HG02884 (cell line): Measurements from ENCODE around the gene ACP3.

ENCODE experiments used
- ATAC-seq: cut with Tn5 transposase; IDR thresholded peaks from one replicate; pipeline ENCODE4 v1.9.1; 2021; ENCODE audit warnings: mild to moderate bottlenecking, moderate library complexity; ENCODE audit not compliant: unreplicated experiment

The ACP3 gene

GRCh38 chr3:132315851-132316250 is 1.4 kb upstream of the ACP3 start:
- no peak for ATAC-seq

- no peak for ATAC-seq
Measured at GRCh38 chr3:132318451-132318850, 1.2 kb downstream of the ACP3 start.

GRCh38 chr3:132321304-132321703 is 4.1 kb downstream of the ACP3 start:
- no peak for ATAC-seq

- ATAC-seq, result no peak
Measured at GRCh38 chr3:132325103-132325606, 7.9 kb downstream of the ACP3 start.

- ATAC-seq, result no peak
Measured at GRCh38 chr3:132325634-132326033, 8.4 kb downstream of the ACP3 start.

GRCh38 chr3:132326251-132326650 is 9.0 kb downstream of the ACP3 start:
- ATAC-seq, result no peak

- ATAC-seq, result no peak
Measured at GRCh38 chr3:132332082-132332481, 14.9 kb downstream of the ACP3 start.

- no peak for ATAC-seq
Measured at GRCh38 chr3:132332508-132332907, 15.3 kb downstream of the ACP3 start.

GRCh38 chr3:132341746-132342145 is 24.5 kb downstream of the ACP3 start:
- ATAC-seq, result no peak

- ATAC-seq, result no peak
Measured at GRCh38 chr3:132342183-132342582, 25.0 kb downstream of the ACP3 start.

- ATAC-seq, result no peak
Measured at GRCh38 chr3:132342610-132343009, 25.4 kb downstream of the ACP3 start.

- no peak for ATAC-seq
Measured at GRCh38 chr3:132343018-132343612, 25.9 kb downstream of the ACP3 start.

GRCh38 chr3:132344666-132345280 is 27.6 kb downstream of the ACP3 start:
- no peak for ATAC-seq

- ATAC-seq, result no peak
Measured at GRCh38 chr3:132346841-132347736, 29.9 kb downstream of the ACP3 start.

- no peak for ATAC-seq
Measured at GRCh38 chr3:132347811-132348210, 30.6 kb downstream of the ACP3 start.

GRCh38 chr3:132348531-132348930 is 31.3 kb downstream of the ACP3 start:
- no peak for ATAC-seq

- no peak for ATAC-seq
Measured at GRCh38 chr3:132350814-132351213, 33.6 kb downstream of the ACP3 start.

GRCh38 chr3:132351222-132351806 is 34.1 kb downstream of the ACP3 start:
- no peak for ATAC-seq

- peak; percentile 75 for ATAC-seq
Measured at GRCh38 chr3:132352556-132353143, 35.4 kb downstream of the ACP3 start.

- ATAC-seq, result no peak
Measured at GRCh38 chr3:132354916-132355702, 37.9 kb downstream of the ACP3 start.
